K562 (cell line): ENCODE measurements around the gene CMIP. TPM values are rescaled to one million over a fixed set of nuclear protein-coding genes. Genes with fewer than 3 reads are reported as not detected.
A peak's percentile ranks its signal among the peaks of the same experiment; 100 is the strongest.

ENCODE experiments used
- ATAC-seq: fragments of 200-7000 bp; cut with Tn5 transposase; 3 replicates; pipeline ENCODE4 v1.9.1; 2020; ENCODE audit warnings: moderate library complexity
- BruUV-seq: library from RNA; stranded (reverse); fragments of 400-500 nt; replicated peaks from 2 replicates; lab custom pipeline; 2021; lab: Mats Ljungman, UMichigan
- CTCF ChIA-PET: fragments of 300-600 bp; formaldehyde crosslinking; extraction: SDS; loops from one replicate; lab custom pipeline; 2021; ENCODE audit warnings: low intra/inter-chr PET ratio; lab: Yijun Ruan, JAX
- POLR2A ChIA-PET: fragments of 300-600, 350-650 bp; sonication (Branson Sonifier 250); formaldehyde crosslinking; extraction: SDS; loops from one replicate; lab custom pipeline; 2021; ENCODE audit warnings: antibody characterized with exemption, inconsistent platforms; lab: Yijun Ruan, JAX
- DNase-seq, 4 experiments: peaks; one replicate each; pipeline versions ENCODE4 v3.0.0 to v3.0.0-alpha.2; 2011 to 2018; ENCODE audit warnings: low spot score in 3 of 4, mixed read lengths in 3 of 4; ENCODE audit errors: extremely low read depth in 1 of 4
- FAIRE-seq: peaks from 2 replicates; lab custom pipeline; 2011; peaks lifted over from hg19 to GRCh38; lab: Jason Lieb, UNC
- H2AFZ ChIP-seq: 2 replicates; pipeline ENCODE4 v1.6.0; 2011; ENCODE audit warnings: low read depth, low read length, control low read depth, inconsistent platforms
- H3K27ac ChIP-seq: fragments of 200-600 bp; 3 replicates; pipeline ENCODE4 v1.8.0; 2011; ENCODE audit warnings: low read depth, mild to moderate bottlenecking, control low read depth, inconsistent platforms, low read length, moderate library complexity, mixed read lengths; ENCODE audit errors: extremely low read depth
- H3K27me3 ChIP-seq, 2 experiments: fragments of 300-600 bp in 1 of 2; 2 replicates in 1 of 2; 3 replicates in 1 of 2; pipeline versions ENCODE4 v1.6.0 to v1.8.0; 2011; ENCODE audit warnings: inconsistent platforms in 2 of 2, low read length in 2 of 2, mild to moderate bottlenecking in 1 of 2, mixed read lengths in 1 of 2, moderate library complexity in 1 of 2; ENCODE audit not compliant: control insufficient read depth in 2 of 2, insufficient read depth in 2 of 2
- H3K36me3 ChIP-seq: fragments of 300-600 bp; 3 replicates; pipeline ENCODE4 v1.8.0; 2011; ENCODE audit warnings: mild to moderate bottlenecking, low read length, inconsistent platforms; ENCODE audit not compliant: control insufficient read depth, insufficient read depth
- H3K4me1 ChIP-seq, 2 experiments: fragments of 200-600 bp in 1 of 2; replicated peaks in 1 of 2; 2 replicates in 1 of 2; 3 replicates in 1 of 2; pipeline versions ENCODE4 v1.5.1 to v1.8.0; 2011; ENCODE audit warnings: inconsistent platforms in 2 of 2, low read length in 2 of 2, mild to moderate bottlenecking in 1 of 2, mixed read lengths in 1 of 2, moderate library complexity in 1 of 2; ENCODE audit not compliant: control insufficient read depth in 2 of 2, insufficient read depth in 2 of 2
- H3K4me2 ChIP-seq: 2 replicates; pipeline ENCODE4 v1.6.1; 2011; ENCODE audit warnings: low read length, control low read depth, inconsistent platforms, mixed read lengths; ENCODE audit not compliant: insufficient read depth
- H3K4me3 ChIP-seq: fragments of 200-600 bp; sonication (generic), shearing (Covaris generic); 2 replicates; pipeline ENCODE4 v1.5.1; 2016; ENCODE audit warnings: control low read depth, inconsistent platforms
- H3K79me2 ChIP-seq: fragments of 200-600 bp; 3 replicates; pipeline ENCODE4 v1.8.0; 2011; ENCODE audit warnings: low read length, inconsistent platforms; ENCODE audit not compliant: control insufficient read depth, insufficient read depth
- H3K9ac ChIP-seq, 2 experiments: 2 replicates each; pipeline versions ENCODE4 v1.6.0 to v1.6.1; 2011; ENCODE audit warnings: low read depth in 2 of 2, low read length in 2 of 2, control low read depth in 1 of 2, inconsistent platforms in 1 of 2, mild to moderate bottlenecking in 1 of 2, mixed read lengths in 1 of 2; ENCODE audit not compliant: insufficient read depth in 1 of 2
- H3K9me1 ChIP-seq: one replicate; pipeline ENCODE4 v1.6.0; 2011; ENCODE audit warnings: inconsistent platforms, mild to moderate bottlenecking, low read length, moderate library complexity; ENCODE audit not compliant: control insufficient read depth, insufficient read depth
- H3K9me3 ChIP-seq: replicated peaks from 2 replicates; pipeline ENCODE4 v1.5.1; 2011; ENCODE audit warnings: low read depth, low read length, inconsistent platforms; ENCODE audit not compliant: control insufficient read depth, insufficient read depth
- H4K20me1 ChIP-seq: replicated peaks from 2 replicates; pipeline ENCODE4 v1.6.1; 2011; ENCODE audit warnings: low read length, inconsistent platforms, mixed read lengths; ENCODE audit not compliant: control insufficient read depth, insufficient read depth
- ADNP ChIP-seq: fragments of 200-800 bp; sonication (Bioruptor generic); IDR thresholded peaks from 2 replicates; pipeline ENCODE4 v1.6.1; 2016; ENCODE audit warnings: missing genetic modification characterization, missing compliant biosample characterization
- BCOR ChIP-seq: fragments of 450-650 bp; IDR thresholded peaks from 2 replicates; pipeline ENCODE4 v1.6.1; 2016
- ESRRA ChIP-seq: fragments of 450-650 bp; IDR thresholded peaks from 2 replicates; pipeline ENCODE4 v1.6.1; 2014; ENCODE audit warnings: low read depth, mild to moderate bottlenecking, moderate library complexity, borderline replicate concordance
- RBM14 ChIP-seq: fragments of 200-400 bp; formaldehyde crosslinking; IDR thresholded peaks from 2 replicates; pipeline ENCODE4 v1.6.1; 2018; ENCODE audit warnings: low read depth, mild to moderate bottlenecking, low read length, moderate library complexity, borderline replicate concordance; ENCODE audit not compliant: insufficient read depth
- RBM25 ChIP-seq: fragments of 200-400 bp; formaldehyde crosslinking; IDR thresholded peaks from 2 replicates; pipeline ENCODE4 v1.6.1; 2018; ENCODE audit warnings: low read length, low read depth, moderate library complexity; ENCODE audit not compliant: severe bottlenecking
- TGIF2 ChIP-seq: sonication (generic); formaldehyde crosslinking; IDR thresholded peaks from 2 replicates; pipeline ENCODE4 v1.8.1; 2022; ENCODE audit warnings: mild to moderate bottlenecking, missing genetic modification reagents, moderate library complexity
- ZBTB2 ChIP-seq: fragments of 450-650 bp; IDR thresholded peaks from 2 replicates; pipeline ENCODE4 v1.6.1; 2016; ENCODE audit warnings: antibody characterized with exemption
- ZBTB33 ChIP-seq: sonication (generic); formaldehyde crosslinking; IDR thresholded peaks from 2 replicates; pipeline ENCODE4 v1.8.1; 2023; ENCODE audit warnings: mild to moderate bottlenecking, missing genetic modification reagents
- ZNF445 ChIP-seq: fragments of 250-450 bp; sonication (Bioruptor Pico); IDR thresholded peaks from 2 replicates; pipeline ENCODE4 v1.4.0; 2020; ENCODE audit warnings: low read depth, mild to moderate bottlenecking, moderate library complexity
- ZNF79 ChIP-seq: fragments of 250-450 bp; sonication (Bioruptor Pico); IDR thresholded peaks from 2 replicates; pipeline ENCODE4 v1.4.0; 2020; ENCODE audit warnings: low read depth, mild to moderate bottlenecking, moderate library complexity
- WGBS: fragments of 100-300 bp; shearing (Covaris generic); methylation state at CpG from one replicate; pipeline ENCODE4 v1.1.6; 2016; ENCODE audit warnings: low coverage, mixed read lengths; ENCODE audit not compliant: insufficient coverage; ENCODE audit errors: missing lambda C conversion rate; 5-methylcytosine and 5-hydroxymethylcytosine counted together
- in situ Hi-C: fragments of 300-500 bp; cut with MboI; formaldehyde crosslinking; loops from 4 replicates; pipeline ENCODE4 v1.15.0; 2018; ENCODE audit warnings: inconsistent platforms, mixed read lengths
- intact Hi-C: fragments of 100-400 bp; cut with micrococcal nuclease; formaldehyde crosslinking; loops from 2 replicates; pipeline ENCODE4 v1.14.2; 2022
- polyA plus RNA-seq, 8 experiments: library from polyadenylated mRNA; depleted of rRNA in 4 of 8; stranded (reverse) in 5 of 8; unstranded in 3 of 8; fragments of >200 nt; fragmentation: Nextera tagmentation in 2 of 8; fragmentation: Illumina TruSeq in 1 of 8; extraction: Ambion mirVana in 2 of 8; extraction: Trizol in 1 of 8; gene quantifications; 2 replicates each; pipeline versions ENCODE4 v1.2.1 to v1.2.3, GENCODE V29; 2011 to 2014; ENCODE audit warnings: inconsistent platforms in 1 of 8, missing spikeins in 1 of 8
- total RNA-seq, 7 experiments: library from RNA; depleted of rRNA in 6 of 7; stranded (reverse); fragments of >200 nt in 6 of 7; fragmentation: Illumina TruSeq in 2 of 7; extraction: Trizol in 2 of 7; gene quantifications; 2 replicates each; pipeline versions ENCODE4 v1.2.1 to v1.2.3, GENCODE V29; 2011 to 2021; ENCODE audit warnings: low replicate concordance in 1 of 7
- TF ChIP-seq, protein P1 (sequence below): fragments of 250-450 bp; sonication (Bioruptor Pico); IDR thresholded peaks from 2 replicates; pipeline ENCODE4 v1.8.0; 2022; ENCODE audit warnings: moderate library complexity, mild to moderate bottlenecking, inconsistent platforms
- TF ChIP-seq, protein P2 (sequence below): fragments of 200-800 bp; sonication (Bioruptor generic); IDR thresholded peaks from 2 replicates; pipeline ENCODE4 v1.6.1; 2017; ENCODE audit warnings: missing genetic modification characterization, missing compliant biosample characterization

Gene CMIP
- total and polyA plus RNA-seq, 9 of the 15 experiments (the other 6 are each of a cell fraction or from before 2014, with no cell fraction given) = 0.94 to 82.5 (median 10.3) TPM

DNA sequence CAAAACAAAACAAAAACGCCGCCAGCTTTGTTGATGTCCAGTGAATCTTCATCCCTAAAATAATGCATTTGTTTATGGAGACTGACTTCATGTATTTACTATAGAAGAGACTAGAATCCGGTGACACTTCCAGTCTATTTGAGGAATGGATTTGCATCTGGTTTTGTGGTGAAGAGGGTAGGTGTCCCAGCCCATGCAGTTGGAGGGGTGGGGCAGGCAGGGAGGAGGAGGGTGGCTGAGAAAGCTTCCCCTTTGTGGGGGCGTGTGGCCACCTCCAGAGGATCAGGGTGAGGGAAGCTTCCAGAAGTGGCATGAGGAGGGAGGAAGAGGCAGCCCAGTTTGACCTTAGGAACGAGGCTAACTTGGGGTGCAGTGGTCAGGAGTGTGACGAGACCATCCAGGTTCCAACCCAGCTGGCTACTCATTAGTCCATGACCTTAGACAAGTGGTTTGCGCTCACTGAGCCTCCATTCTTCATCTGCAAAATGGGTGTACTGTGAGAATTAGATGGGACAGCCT lies 69.5 kb downstream of the CMIP start (continued):
- no peak for TF ChIP-seq ZNF445 (CRISPR knock-in tag)
- TF ChIP-seq BCOR = peak; percentile 49; the same call in 1 of the 2 replicates
- peak; percentile 26; the same call in 1 of the 2 replicates for TF ChIP-seq ZBTB2
- TF ChIP-seq ZBTB33 = peak; percentile 82

DNA sequence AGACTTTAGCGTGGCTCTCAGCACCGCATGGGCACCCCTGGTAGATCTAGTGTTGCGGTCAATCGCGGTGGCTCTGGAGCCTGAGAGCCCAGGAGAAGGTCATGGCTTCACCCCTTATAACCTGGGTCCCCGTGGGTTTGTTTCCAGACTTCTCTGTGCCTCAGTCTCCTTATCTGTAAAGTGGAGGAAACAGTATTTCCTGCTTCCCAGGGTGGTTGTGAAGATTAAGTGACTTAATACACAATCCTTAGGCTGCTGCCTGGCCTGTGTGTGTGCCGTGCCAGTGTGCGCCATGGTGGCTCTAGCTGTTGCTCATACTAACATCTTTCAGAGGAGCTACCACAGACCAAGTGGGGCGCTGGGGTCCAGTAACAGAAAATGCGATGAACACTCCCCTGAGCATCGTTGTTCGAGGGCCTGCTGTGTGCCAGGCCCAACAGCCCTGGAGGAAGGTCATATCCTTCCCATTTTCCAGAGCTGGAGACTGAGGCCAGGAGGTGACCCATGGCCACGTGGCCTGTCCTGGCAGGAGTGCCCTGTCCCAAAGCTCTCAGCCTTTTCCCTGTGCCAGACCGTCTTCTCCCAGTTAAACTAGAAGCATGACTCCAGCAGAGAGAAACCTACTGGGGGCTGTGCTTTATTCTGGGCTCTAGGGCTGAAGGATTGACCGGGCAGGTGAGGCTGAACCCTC lies 70.1 kb downstream of the CMIP start:
- Histone ChIP-seq H4K20me1 (0 out of 2 replicates have a peak, but pooled peaks cover 4% of the 10 kb centered on the region), H3K4me2 (peak overlapping the region; percentile 14; the same call in 1 of the 2 replicates), H3K9me1 (no peaks in the 10 kb centered on the region), H3K9me3 (no peaks in the 10 kb centered on the region), H3K4me3 (no peak overlapping the region), H3K4me1 (peaks cover 18 to 26% of the 10 kb centered on the region in 2 experiments; a peak in 4 of 5 replicates), H3K79me2 (peaks cover 85% of the 10 kb centered on the region), H3K27me3 (no peaks in the 10 kb centered on the region), H3K27ac (no peak overlapping the region), H3K36me3 (peaks cover 31% of the 10 kb centered on the region), H2AFZ (no peak overlapping the region), H3K9ac (peak overlapping the region in 1 of 2 experiments; percentile 78; a peak in 2 of 4 replicates)
- intact Hi-C loops (no loop called here), in situ Hi-C loops (no loop called here)
- no peak for ATAC-seq
- 83% methylated on average over 15 of the region's 15 CpGs for WGBS
- POLR2A ChIA-PET = interaction anchor here (1.0 to 2.4 kb wide), 3 partner anchors 10 to 19 kb away, joined by 4 to 15 read pairs (median 9); no protein-coding TSS in a partner anchor
- BruUV-seq = no TSS peak
- no peak for DNase-seq
- CTCF ChIA-PET = no interaction called here
- FAIRE-seq = no peak
- no peak for TF ChIP-seq ZNF79
- TF ChIP-seq RBM14 = no peak
- peak; percentile 78; the same call in 1 of the 2 replicates for TF ChIP-seq ESRRA
- peak; percentile 48 for TF ChIP-seq RBM25
- peak; percentile 21; the same call in 1 of the 2 replicates for TF ChIP-seq BCOR
- TF ChIP-seq TGIF2 (CRISPR knock-in tag) = no peak
- TF ChIP-seq, protein P1, sequence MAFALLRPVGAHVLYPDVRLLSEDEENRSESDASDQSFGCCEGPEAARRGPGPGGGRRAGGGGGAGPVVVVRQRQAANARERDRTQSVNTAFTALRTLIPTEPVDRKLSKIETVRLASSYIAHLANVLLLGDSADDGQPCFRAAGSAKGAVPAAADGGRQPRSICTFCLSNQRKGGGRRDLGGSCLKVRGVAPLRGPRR (CRISPR knock-in tag) = no peak
- TF ChIP-seq ADNP (tag) = 0 out of 2 replicates have a peak, but pooled peaks have one; percentile 28
- TF ChIP-seq, protein P2, sequence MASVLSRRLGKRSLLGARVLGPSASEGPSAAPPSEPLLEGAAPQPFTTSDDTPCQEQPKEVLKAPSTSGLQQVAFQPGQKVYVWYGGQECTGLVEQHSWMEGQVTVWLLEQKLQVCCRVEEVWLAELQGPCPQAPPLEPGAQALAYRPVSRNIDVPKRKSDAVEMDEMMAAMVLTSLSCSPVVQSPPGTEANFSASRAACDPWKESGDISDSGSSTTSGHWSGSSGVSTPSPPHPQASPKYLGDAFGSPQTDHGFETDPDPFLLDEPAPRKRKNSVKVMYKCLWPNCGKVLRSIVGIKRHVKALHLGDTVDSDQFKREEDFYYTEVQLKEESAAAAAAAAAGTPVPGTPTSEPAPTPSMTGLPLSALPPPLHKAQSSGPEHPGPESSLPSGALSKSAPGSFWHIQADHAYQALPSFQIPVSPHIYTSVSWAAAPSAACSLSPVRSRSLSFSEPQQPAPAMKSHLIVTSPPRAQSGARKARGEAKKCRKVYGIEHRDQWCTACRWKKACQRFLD (CRISPR knock-in tag) = no peak
